Mesenchymal stem cell (in vitro differentiated cells and primary cell): ENCODE data around the gene GCHFR. TPM values are rescaled to one million over a fixed set of nuclear protein-coding genes. Genes with fewer than 3 reads are reported as not detected.

Experiments
- DNase-seq: peaks from one replicate; pipeline ENCODE4 v3.0.0-alpha.2; 2013
- H2AFZ ChIP-seq: one replicate; pipeline ENCODE4 v1.6.1; 2013; ENCODE audit warnings: low read depth, mild to moderate bottlenecking, control low read depth, inconsistent platforms, low read length, moderate library complexity
- H2AK5ac ChIP-seq: 2 replicates; pipeline ENCODE4 v1.6.1; 2013; ENCODE audit warnings: low read length, moderate library complexity, mild to moderate bottlenecking, inconsistent platforms; ENCODE audit not compliant: severe bottlenecking
- H2BK120ac ChIP-seq: one replicate; pipeline ENCODE4 v1.6.1; 2013; ENCODE audit warnings: low read depth, mild to moderate bottlenecking, inconsistent platforms, low read length, moderate library complexity
- H2BK12ac ChIP-seq, 2 experiments: one replicate each; pipeline ENCODE4 v1.6.1; 2013; ENCODE audit warnings: inconsistent platforms in 2 of 2, low read length in 2 of 2, mild to moderate bottlenecking in 2 of 2, moderate library complexity in 2 of 2, control low read depth in 1 of 2
- H2BK15ac ChIP-seq: one replicate; pipeline ENCODE4 v1.6.1; 2013; ENCODE audit warnings: mild to moderate bottlenecking, low read depth, inconsistent platforms; ENCODE audit not compliant: poor library complexity, severe bottlenecking
- H2BK5ac ChIP-seq: 2 replicates; pipeline ENCODE4 v1.6.1; 2013; ENCODE audit warnings: low read depth, mild to moderate bottlenecking, low read length, control low read depth, inconsistent platforms; ENCODE audit not compliant: poor library complexity, severe bottlenecking
- H3K14ac ChIP-seq, 2 experiments: one replicate each; pipeline ENCODE4 v1.6.1; 2013; ENCODE audit warnings: inconsistent platforms in 2 of 2, low read length in 2 of 2, control low read depth in 1 of 2, mild to moderate bottlenecking in 1 of 2, moderate library complexity in 1 of 2
- H3K18ac ChIP-seq, 2 experiments: one replicate each; pipeline ENCODE4 v1.6.1; 2013; ENCODE audit warnings: inconsistent platforms in 2 of 2, low read length in 2 of 2, control low read depth in 1 of 2, low read depth in 1 of 2, mild to moderate bottlenecking in 1 of 2
- H3K23ac ChIP-seq, 2 experiments: one replicate each; pipeline ENCODE4 v1.6.1; 2013; ENCODE audit warnings: inconsistent platforms in 2 of 2, low read length in 2 of 2, mild to moderate bottlenecking in 2 of 2, moderate library complexity in 2 of 2, control low read depth in 1 of 2
- H3K27ac ChIP-seq: 2 replicates; pipeline ENCODE4 v1.5.1; 2013; ENCODE audit warnings: mild to moderate bottlenecking, moderate library complexity, low read length, control low read depth, inconsistent platforms; ENCODE audit not compliant: poor library complexity, severe bottlenecking
- H3K27me3 ChIP-seq, 2 experiments: 2 replicates each; pipeline versions ENCODE4 v1.6.1 to v1.7.0; 2013; ENCODE audit warnings: low read length in 2 of 2, mild to moderate bottlenecking in 2 of 2, moderate library complexity in 2 of 2, control low read depth in 1 of 2, inconsistent platforms in 1 of 2; ENCODE audit not compliant: control insufficient read depth in 1 of 2, insufficient read depth in 1 of 2
- H3K36me3 ChIP-seq, 2 experiments: 2 replicates each; pipeline versions ENCODE4 v1.6.1 to v1.7.0; 2013; ENCODE audit warnings: low read length in 2 of 2, control low read depth in 1 of 2, inconsistent platforms in 1 of 2, low read depth in 1 of 2, mild to moderate bottlenecking in 1 of 2; ENCODE audit not compliant: insufficient read depth in 2 of 2, control insufficient read depth in 1 of 2
- H3K4ac ChIP-seq, 2 experiments: one replicate each; pipeline ENCODE4 v1.6.1; 2013; ENCODE audit warnings: inconsistent platforms in 2 of 2, low read length in 2 of 2, mild to moderate bottlenecking in 2 of 2, moderate library complexity in 2 of 2, control low read depth in 1 of 2, low read depth in 1 of 2
- H3K4me1 ChIP-seq: 2 replicates; pipeline ENCODE4 v1.6.1; 2013; ENCODE audit warnings: low read depth, low read length, control low read depth; ENCODE audit not compliant: control insufficient read depth, insufficient read depth
- H3K4me2 ChIP-seq: 2 replicates; pipeline ENCODE4 v1.6.1; 2013; ENCODE audit warnings: low read length, mild to moderate bottlenecking, inconsistent platforms; ENCODE audit not compliant: poor library complexity, severe bottlenecking
- H3K4me3 ChIP-seq, 2 experiments: 2 replicates each; pipeline versions ENCODE4 v1.5.1 to v1.7.0; 2013; ENCODE audit warnings: low read length in 2 of 2, mild to moderate bottlenecking in 2 of 2, control low read depth in 1 of 2, low read depth in 1 of 2; ENCODE audit not compliant: insufficient read depth in 1 of 2
- H3K79me1 ChIP-seq: replicated peaks from 2 replicates; pipeline ENCODE4 v1.6.1; 2013; ENCODE audit warnings: mild to moderate bottlenecking, control low read depth, low read length, inconsistent platforms; ENCODE audit not compliant: poor library complexity, severe bottlenecking
- H3K9ac ChIP-seq: 2 replicates; pipeline ENCODE4 v1.7.0; 2013; ENCODE audit warnings: mild to moderate bottlenecking, low read length, moderate library complexity
- H3K9me3 ChIP-seq: 2 replicates; pipeline ENCODE4 v1.7.0; 2013; ENCODE audit warnings: mild to moderate bottlenecking, low read length; ENCODE audit not compliant: control insufficient read depth
- H4K8ac ChIP-seq: one replicate; pipeline ENCODE4 v1.6.1; 2013; ENCODE audit warnings: inconsistent platforms, mild to moderate bottlenecking, low read length, moderate library complexity
- H4K91ac ChIP-seq: one replicate; pipeline ENCODE4 v1.6.1; 2013; ENCODE audit warnings: mild to moderate bottlenecking, low read length, inconsistent platforms
- WGBS: methylation state at CpG from one replicate; pipeline ENCODE4 v1.1.7; 2013; ENCODE audit warnings: mixed read lengths; 5-methylcytosine and 5-hydroxymethylcytosine counted together
- polyA plus RNA-seq, 2 experiments: library from polyadenylated mRNA; stranded (reverse); fragments of 200-250 nt; gene quantifications; one replicate each; pipeline ENCODE4 v1.2.3, GENCODE V29; 2013

The GCHFR gene
- polyA plus RNA-seq (2013, experiment 1 of 2): 8.8 TPM
- polyA plus RNA-seq (2013, experiment 2 of 2): 8.8 TPM

DNA sequence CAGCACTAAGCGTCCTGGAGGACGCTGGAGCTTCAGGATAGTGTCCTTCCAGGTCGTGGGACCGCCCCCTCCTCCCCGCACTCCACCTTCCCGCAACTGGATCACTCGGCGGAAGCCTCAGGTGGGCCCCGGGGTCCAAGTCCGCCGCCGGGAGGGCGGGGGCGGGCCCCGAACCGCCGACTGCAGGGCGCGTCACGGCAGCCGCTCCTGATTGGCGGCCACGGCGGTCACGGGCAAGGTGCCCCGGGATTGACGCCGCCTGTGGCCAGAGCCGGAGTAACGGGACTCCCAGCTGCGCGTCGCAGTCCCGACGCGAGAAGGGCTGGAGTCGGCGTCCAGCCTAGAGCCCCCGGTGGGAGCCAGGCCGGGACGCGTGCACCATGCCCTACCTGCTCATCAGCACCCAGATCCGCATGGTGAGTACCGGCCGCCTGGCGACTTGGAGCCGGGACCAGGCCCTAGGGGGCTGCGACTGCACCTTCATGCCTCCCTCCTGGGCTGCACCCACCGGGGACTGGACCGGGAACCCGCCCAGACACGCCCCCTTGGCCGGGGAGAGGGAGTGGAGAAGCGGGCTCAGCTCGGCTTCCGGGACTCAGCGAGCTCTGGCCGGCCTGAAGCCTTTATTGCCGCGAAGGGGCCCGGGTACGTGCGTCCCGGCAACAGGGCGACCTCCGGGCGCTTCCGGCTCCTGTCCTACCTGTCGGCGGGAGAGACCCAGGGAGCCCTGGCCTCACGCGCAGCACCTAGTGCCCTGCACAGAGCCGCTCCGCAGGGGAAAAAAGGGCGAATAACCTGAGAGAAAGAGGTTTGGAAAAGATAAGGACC is at the start of gene GCHFR:
GCHFR (plus strand) TSS at position 268 of the 828 bp plus-strand sequence; CDS start at position 381, 113 bp downstream.
- no peak within 1 kb of the TSS for H2BK5ac ChIP-seq
- H3K79me1 ChIP-seq: peaks cover 3% of the 10 kb centered on the region
- H4K8ac ChIP-seq: peak within 1 kb of the TSS; percentile 90
- H3K23ac ChIP-seq: peak within 1 kb of the TSS in 1 of 2 experiments; percentile 91
- no peak within 1 kb of the TSS for H2AK5ac ChIP-seq
- DNase-seq: peak; percentile 85
- peak within 1 kb of the TSS; percentile 25 to 61 for H2BK12ac ChIP-seq
- peak within 1 kb of the TSS; percentile 67 for H3K9ac ChIP-seq
- peaks cover 0 to 3% of the 10 kb centered on the region in 2 experiments for H3K27me3 ChIP-seq
- H2BK120ac ChIP-seq: peak within 1 kb of the TSS; percentile 64
- peak within 1 kb of the TSS in 1 of 2 experiments; percentile 94 for H3K14ac ChIP-seq
- H2AFZ ChIP-seq: peak within 1 kb of the TSS; percentile 95
- H3K4me3 ChIP-seq: peak within 1 kb of the TSS; percentile 68 to 81
- peak within 1 kb of the TSS; percentile 37 to 73 for H3K4ac ChIP-seq
- H3K18ac ChIP-seq: peak within 1 kb of the TSS; percentile 78 to 89
- no peak within 1 kb of the TSS for H3K27ac ChIP-seq
- peaks cover 51% of the 10 kb centered on the region for H3K4me1 ChIP-seq
- H3K36me3 ChIP-seq: peaks cover 5 to 21% of the 10 kb centered on the region in 2 experiments
- peak within 1 kb of the TSS; percentile 64 for H4K91ac ChIP-seq
- H2BK15ac ChIP-seq: peak within 1 kb of the TSS; percentile 82
- 1% methylated on average over 72 of the region's 75 CpGs for WGBS
- no peaks in the 10 kb centered on the region for H3K9me3 ChIP-seq
- peak within 1 kb of the TSS; percentile 99 for H3K4me2 ChIP-seq

DNA sequence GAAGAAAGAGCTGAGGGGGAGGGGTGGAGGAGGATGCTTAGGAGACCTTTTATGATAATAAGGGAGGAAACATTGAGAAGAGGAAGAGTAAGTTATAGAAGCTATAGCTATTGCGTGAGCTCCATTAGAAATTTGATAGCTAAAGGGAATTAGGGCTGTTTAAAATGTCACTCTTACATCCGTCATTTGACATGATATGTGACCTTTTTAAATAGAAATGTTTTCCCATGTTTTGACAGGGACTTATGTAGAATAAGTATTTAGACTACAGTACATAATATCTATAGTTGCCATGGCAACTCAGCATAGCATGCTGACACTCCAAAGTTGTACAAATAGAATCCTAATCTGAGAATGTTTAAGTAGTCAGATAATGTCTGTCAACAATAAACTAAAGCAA is 49.7 kb upstream of the GCHFR start:
- Histone ChIP-seq H3K4me3 (no peak overlapping the region), H2AFZ (no peak overlapping the region), H3K9ac (no peak overlapping the region), H2BK15ac (no peak overlapping the region), H2BK12ac (no peak overlapping the region), H4K8ac (no peak overlapping the region), H3K27ac (no peak overlapping the region), H3K4ac (no peak overlapping the region), H3K18ac (no peak overlapping the region), H4K91ac (no peak overlapping the region), H3K14ac (no peak overlapping the region), H2BK5ac (no peak overlapping the region), H3K4me1 (no peaks in the 10 kb centered on the region), H3K4me2 (no peak overlapping the region), H3K9me3 (no peaks in the 10 kb centered on the region), H3K36me3 (peaks cover 0 to 13% of the 10 kb centered on the region in 2 experiments), H3K27me3 (no peaks in the 10 kb centered on the region), H3K23ac (no peak overlapping the region), H2AK5ac (no peak overlapping the region), H3K79me1 (no peaks in the 10 kb centered on the region), H2BK120ac (no peak overlapping the region)
- WGBS: 100% methylated on average over 1 of the region's 2 CpGs
- DNase-seq: no peak

DNA sequence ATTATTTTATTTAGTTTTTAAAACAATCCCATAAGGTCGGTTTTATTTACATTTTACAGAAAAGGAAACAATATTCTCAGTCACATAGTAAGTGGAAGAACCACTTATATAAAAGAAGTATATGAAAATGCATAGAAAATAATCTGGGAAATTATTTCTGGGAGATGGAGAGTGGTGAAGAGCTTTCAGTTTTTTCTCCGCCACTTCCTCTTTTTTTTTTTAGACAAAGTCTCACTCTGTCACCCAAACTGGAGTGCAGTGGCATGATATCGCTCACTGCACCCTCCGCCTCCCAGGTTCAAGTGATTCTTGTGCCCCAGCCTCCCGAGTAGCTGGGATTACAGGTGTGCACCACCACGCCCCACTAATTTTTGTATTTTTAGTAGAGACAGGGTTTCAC is 47.7 kb upstream of the GCHFR start:
- Histone ChIP-seq H4K8ac (no peak overlapping the region), H3K36me3 (peaks cover 0 to 14% of the 10 kb centered on the region in 2 experiments), H3K4ac (no peak overlapping the region), H3K14ac (no peak overlapping the region), H3K79me1 (no peaks in the 10 kb centered on the region), H3K27ac (no peak overlapping the region), H2BK120ac (no peak overlapping the region), H3K9me3 (no peaks in the 10 kb centered on the region), H3K18ac (no peak overlapping the region), H3K9ac (no peak overlapping the region), H3K27me3 (no peaks in the 10 kb centered on the region), H3K4me1 (no peaks in the 10 kb centered on the region), H2BK5ac (no peak overlapping the region), H2AK5ac (no peak overlapping the region), H3K4me3 (no peak overlapping the region), H3K23ac (no peak overlapping the region), H4K91ac (no peak overlapping the region), H2BK12ac (no peak overlapping the region), H2BK15ac (no peak overlapping the region), H3K4me2 (no peak overlapping the region), H2AFZ (no peak overlapping the region)
- 100% methylated on average over 5 of the region's 6 CpGs for WGBS
- no peak for DNase-seq

DNA sequence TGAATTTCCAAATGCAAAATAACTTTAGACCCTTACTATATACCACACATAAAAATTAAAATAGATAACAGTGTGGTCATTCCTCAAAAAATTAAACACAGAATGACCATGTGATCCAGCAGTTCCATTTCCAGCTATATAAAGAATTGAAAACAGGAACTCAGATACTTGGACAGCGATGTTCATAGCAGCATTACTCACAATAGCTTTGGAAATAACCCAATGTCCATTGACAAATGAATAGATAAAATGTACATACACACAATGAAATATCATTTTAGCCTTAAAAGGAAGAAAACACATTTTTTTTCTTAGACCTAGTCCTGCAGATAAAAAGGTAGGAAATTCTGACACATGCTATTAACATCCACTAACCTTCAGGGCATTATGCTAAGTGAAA is 42.2 kb upstream of the GCHFR start:
- H3K4me3 ChIP-seq: no peak overlapping the region
- peaks cover 0 to 11% of the 10 kb centered on the region in 2 experiments for H3K36me3 ChIP-seq
- H3K9me3 ChIP-seq: no peaks in the 10 kb centered on the region
- no peak overlapping the region for H3K4ac ChIP-seq
- WGBS: 100% methylated on average over 1 of the region's 1 CpG
- no peak overlapping the region for H3K23ac ChIP-seq
- no peak overlapping the region for H2BK15ac ChIP-seq
- H4K8ac ChIP-seq: no peak overlapping the region
- H3K27ac ChIP-seq: no peak overlapping the region
- no peak for DNase-seq
- no peak overlapping the region for H3K18ac ChIP-seq
- no peaks in the 10 kb centered on the region for H3K79me1 ChIP-seq
- no peak overlapping the region for H4K91ac ChIP-seq
- no peaks in the 10 kb centered on the region for H3K27me3 ChIP-seq
- no peak overlapping the region for H2AK5ac ChIP-seq
- H2BK120ac ChIP-seq: no peak overlapping the region
- no peak overlapping the region for H3K14ac ChIP-seq
- no peak overlapping the region for H3K4me2 ChIP-seq
- H3K4me1 ChIP-seq: no peaks in the 10 kb centered on the region
- H2BK12ac ChIP-seq: no peak overlapping the region
- H2AFZ ChIP-seq: no peak overlapping the region
- H2BK5ac ChIP-seq: no peak overlapping the region
- H3K9ac ChIP-seq: no peak overlapping the region
